ENCODE data around the gene WDR11.

The WDR11 gene, protein sequence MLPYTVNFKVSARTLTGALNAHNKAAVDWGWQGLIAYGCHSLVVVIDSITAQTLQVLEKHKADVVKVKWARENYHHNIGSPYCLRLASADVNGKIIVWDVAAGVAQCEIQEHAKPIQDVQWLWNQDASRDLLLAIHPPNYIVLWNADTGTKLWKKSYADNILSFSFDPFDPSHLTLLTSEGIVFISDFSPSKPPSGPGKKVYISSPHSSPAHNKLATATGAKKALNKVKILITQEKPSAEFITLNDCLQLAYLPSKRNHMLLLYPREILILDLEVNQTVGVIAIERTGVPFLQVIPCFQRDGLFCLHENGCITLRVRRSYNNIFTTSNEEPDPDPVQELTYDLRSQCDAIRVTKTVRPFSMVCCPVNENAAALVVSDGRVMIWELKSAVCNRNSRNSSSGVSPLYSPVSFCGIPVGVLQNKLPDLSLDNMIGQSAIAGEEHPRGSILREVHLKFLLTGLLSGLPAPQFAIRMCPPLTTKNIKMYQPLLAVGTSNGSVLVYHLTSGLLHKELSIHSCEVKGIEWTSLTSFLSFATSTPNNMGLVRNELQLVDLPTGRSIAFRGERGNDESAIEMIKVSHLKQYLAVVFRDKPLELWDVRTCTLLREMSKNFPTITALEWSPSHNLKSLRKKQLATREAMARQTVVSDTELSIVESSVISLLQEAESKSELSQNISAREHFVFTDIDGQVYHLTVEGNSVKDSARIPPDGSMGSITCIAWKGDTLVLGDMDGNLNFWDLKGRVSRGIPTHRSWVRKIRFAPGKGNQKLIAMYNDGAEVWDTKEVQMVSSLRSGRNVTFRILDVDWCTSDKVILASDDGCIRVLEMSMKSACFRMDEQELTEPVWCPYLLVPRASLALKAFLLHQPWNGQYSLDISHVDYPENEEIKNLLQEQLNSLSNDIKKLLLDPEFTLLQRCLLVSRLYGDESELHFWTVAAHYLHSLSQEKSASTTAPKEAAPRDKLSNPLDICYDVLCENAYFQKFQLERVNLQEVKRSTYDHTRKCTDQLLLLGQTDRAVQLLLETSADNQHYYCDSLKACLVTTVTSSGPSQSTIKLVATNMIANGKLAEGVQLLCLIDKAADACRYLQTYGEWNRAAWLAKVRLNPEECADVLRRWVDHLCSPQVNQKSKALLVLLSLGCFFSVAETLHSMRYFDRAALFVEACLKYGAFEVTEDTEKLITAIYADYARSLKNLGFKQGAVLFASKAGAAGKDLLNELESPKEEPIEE

GRCh38 chr10:120850911-120851865 lies at the start of gene WDR11:
WDR11 (plus strand) TSS chr10:120851362; CDS start chr10:120851421, 59 bp downstream.
- peak; percentile 87 for FAIRE-seq
- DNase-seq (ENCODE audit: insufficient read length, low spot score), result peak; percentile 53

DNA sequence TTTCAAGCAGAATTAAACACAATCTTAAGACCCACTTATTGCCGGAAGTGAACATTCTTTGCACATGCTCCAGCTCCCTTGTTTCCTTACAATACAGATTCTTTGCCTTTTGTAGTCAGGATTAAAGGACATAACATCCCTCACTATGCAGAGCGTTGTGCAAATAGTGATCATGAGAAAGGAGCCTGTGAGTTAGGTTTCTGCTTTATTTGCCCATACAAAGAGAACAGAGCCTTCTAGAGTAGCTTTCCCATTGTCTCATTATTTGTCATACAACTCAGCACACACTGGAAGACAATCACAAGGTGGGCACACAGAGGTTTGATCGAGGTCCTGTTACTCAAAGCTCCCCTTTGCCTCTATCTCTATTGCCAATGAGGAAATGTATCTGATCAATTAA lies 48.2 kb upstream of the WDR11 start:
- FAIRE-seq, result no peak

DNA sequence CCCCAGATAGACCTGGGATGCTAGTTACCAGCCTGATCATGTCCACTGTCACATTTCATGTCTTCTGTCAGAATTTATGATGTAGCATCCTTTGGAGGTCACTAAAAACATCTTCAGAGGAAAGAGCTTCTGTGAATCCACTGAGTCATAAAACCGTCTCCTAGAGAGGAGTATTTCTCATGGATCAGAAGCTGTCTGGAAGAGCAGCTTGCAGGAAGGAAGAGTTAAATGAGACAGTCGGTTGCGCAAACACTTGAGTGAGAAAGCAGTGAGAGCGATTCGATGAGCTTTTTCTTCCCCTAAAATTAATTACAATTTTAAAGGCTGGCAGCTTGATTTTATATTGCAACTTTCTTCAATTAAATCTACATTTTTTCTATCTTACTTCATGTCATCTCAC lies 47.2 kb upstream of the WDR11 start:
- DNase-seq (ENCODE audit: insufficient read length, low spot score) (no peak), FAIRE-seq (no peak)

More for the DNA sequence above, 48.2 kb upstream of the WDR11 start:
- DNase-seq (ENCODE audit: insufficient read length, low spot score), result no peak

GRCh38 chr10:120805014-120805812 lies 45.9 kb upstream of the WDR11 start:
- FAIRE-seq, result no peak
- no peak for DNase-seq (ENCODE audit: insufficient read length, low spot score)

- no peak for FAIRE-seq
Measured at GRCh38 chr10:120806081-120806480, 45.1 kb upstream of the WDR11 start.

GRCh38 chr10:120810298-120810697 lies 40.9 kb upstream of the WDR11 start:
- no peak for FAIRE-seq
- DNase-seq (ENCODE audit: insufficient read length, low spot score), result no peak

More at GRCh38 chr10:120806081-120806480, 45.1 kb upstream of the WDR11 start:
- DNase-seq (ENCODE audit: insufficient read length, low spot score), result no peak

DNA sequence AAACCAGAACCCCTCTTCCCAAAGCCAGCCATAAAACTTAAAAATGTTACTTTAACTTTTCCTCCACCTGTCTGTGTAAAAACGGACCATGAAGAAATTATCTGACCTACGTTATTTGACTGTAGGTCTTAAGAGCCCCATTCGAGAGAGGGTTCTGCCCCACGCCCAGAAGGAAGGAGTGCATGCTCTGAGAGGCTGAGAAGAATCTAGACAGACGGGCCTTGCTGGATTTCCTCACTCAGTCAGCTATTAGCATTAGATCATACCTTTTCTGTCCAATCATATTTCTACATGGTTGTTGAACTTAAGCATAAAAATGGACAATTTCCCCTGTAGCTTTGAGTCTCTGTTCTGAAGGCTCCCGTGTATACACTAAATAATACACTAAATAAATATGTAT lies 38.1 kb upstream of the WDR11 start:
- DNase-seq (ENCODE audit: insufficient read length, low spot score), result no peak
- FAIRE-seq, result no peak

DNA sequence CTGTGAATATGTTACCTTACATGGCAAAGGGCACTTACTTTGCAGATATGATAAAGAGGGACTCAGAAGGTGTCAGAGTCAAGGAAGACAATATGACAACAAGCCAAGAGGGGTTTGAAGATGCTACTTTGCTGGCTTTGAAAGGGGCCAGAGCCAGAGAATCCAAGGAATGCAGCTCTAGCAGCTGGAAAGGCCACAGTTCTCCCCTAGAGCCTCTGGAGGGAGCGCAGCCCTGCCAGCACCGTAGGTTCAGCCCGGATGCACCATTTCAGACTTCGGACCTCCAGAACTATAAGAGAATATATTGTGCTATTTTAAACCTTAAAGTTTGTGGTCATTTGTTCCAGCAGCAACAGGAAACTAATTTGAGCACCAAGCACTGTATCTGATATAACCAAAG lies 32.9 kb upstream of the WDR11 start:
- no peak for FAIRE-seq
- DNase-seq (ENCODE audit: insufficient read length, low spot score), result no peak

DNA sequence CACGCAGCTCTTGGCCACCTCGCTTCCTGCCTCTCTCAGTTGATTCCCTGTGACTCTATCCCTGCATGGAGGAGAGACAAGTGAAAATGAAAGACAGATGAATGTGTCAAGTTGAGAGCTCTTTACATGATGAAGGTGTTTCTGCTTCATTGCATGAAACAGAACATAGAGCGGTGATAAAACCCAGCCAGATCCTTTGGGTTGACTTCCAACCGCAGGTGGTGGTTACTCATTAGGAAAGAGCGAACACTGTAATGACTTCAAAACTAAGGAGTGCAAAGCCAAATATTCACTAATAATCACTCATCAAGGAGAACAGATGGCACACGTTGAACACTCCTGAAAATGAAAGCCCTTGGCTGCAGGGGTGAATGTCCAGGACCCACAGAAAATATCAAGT lies 31.8 kb upstream of the WDR11 start:
- DNase-seq (ENCODE audit: insufficient read length, low spot score) (no peak), FAIRE-seq (no peak)

GRCh38 chr10:120823266-120823665 lies 27.9 kb upstream of the WDR11 start:
- FAIRE-seq (no peak), DNase-seq (ENCODE audit: insufficient read length, low spot score) (no peak)

DNA sequence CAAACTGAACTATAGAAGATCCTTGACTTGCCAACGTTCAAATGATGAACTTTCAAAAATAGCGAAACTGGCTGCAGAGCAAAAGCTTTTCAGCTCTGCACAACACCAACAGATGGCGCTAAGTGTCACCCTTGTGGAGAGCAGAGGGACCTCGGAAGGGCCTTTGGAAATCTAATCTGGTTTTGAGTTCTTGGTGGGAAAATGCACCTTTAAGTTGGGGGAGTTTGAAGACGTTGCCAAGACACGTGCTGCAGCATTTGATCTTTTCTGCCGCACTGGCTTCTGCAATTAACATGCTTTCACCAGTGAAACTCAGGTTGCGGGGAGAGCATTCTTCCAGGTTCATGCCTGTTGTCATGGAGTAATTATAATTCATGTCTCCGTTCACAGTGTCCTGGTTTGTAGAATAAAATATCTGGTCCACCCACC lies 26.3 kb upstream of the WDR11 start:
- FAIRE-seq (peak; percentile 78), DNase-seq (ENCODE audit: insufficient read length, low spot score) (peak; percentile 6)

- DNase-seq (ENCODE audit: insufficient read length, low spot score), result no peak
- no peak for FAIRE-seq
Measured at GRCh38 chr10:120825878-120826769, 25.0 kb upstream of the WDR11 start.

DNA sequence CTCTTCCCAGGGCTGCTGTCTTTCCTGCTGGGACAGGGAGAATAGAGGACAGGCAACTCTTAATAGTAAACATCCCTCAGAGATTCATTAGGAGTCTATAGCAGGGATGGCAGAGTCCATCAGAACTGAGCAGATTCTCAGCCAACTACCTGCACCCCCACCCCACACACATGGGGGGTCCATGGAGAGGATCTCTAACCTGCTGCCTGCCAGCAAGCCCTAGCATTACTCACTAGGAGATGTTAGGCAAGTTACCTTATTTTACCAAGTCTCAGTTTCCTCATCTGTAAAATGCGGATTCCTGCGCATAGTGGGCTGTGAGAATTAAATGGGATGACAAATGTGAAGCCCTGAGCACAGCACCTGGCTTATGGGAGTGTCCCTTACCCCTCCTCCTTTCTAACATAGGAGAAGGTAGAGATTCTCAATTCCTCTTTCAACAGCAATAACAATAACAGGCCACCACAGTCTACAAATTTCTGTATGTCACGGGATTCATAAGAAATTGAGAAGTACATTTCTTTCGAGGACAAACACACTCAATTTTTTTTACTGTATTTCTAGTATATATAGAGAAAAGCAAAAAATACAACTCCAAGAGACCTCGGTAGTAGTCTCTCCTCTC lies 23.8 kb upstream of the WDR11 start:
- FAIRE-seq (no peak), DNase-seq (ENCODE audit: insufficient read length, low spot score) (no peak)

GRCh38 chr10:120828763-120829319 lies 22.3 kb upstream of the WDR11 start:
- DNase-seq (ENCODE audit: insufficient read length, low spot score) (no peak), FAIRE-seq (no peak)

GRCh38 chr10:120832106-120832505 lies 19.1 kb upstream of the WDR11 start:
- DNase-seq (ENCODE audit: insufficient read length, low spot score) (no peak), FAIRE-seq (no peak)

- FAIRE-seq, result no peak
- DNase-seq (ENCODE audit: insufficient read length, low spot score), result no peak
Measured at GRCh38 chr10:120833222-120833928, 17.8 kb upstream of the WDR11 start.

DNA sequence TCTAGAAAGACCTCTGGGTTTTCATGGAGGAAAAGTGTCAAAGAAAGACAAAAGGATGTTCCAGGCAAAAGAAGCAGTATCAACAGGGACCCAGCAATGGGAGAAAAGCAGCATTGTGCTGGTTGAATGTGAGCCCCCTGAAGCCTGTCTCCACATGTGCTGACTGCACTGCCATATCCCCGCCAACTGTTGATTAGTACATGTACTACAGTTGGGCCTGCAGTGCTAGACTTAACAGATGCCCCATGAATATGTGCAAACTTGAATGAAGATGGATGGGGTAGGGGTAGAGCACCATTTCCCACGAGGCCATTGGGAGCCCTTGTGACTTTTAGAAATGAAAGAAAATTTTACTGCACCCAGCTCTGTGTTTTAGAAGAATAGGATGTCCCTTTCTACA lies 15.6 kb upstream of the WDR11 start:
- DNase-seq (ENCODE audit: insufficient read length, low spot score) (no peak), FAIRE-seq (no peak)

Measured in GM19239 (cell line).